HG02798 (cell line): ENCODE results near the gene HABP4.

Source experiments
- ATAC-seq: cut with Tn5 transposase; IDR thresholded peaks from one replicate; pipeline ENCODE4 v1.9.1; 2021; ENCODE audit warnings: mild to moderate bottlenecking; ENCODE audit not compliant: unreplicated experiment, poor library complexity

The HABP4 gene

GRCh38 chr9:96467784-96468183, 17.8 kb downstream of the HABP4 start:
- no peak for ATAC-seq

GRCh38 chr9:96476013-96476412, 26.0 kb downstream of the HABP4 start:
- no peak for ATAC-seq

- no peak for ATAC-seq
Measured at GRCh38 chr9:96476591-96476990, 26.6 kb downstream of the HABP4 start.

- peak; percentile 84 for ATAC-seq
Measured at GRCh38 chr9:96478829-96479371, 28.9 kb downstream of the HABP4 start.

GRCh38 chr9:96480736-96481135, 30.8 kb downstream of the HABP4 start:
- ATAC-seq, result no peak

- ATAC-seq, result no peak
Measured at GRCh38 chr9:96482476-96482875, 32.5 kb downstream of the HABP4 start.

GRCh38 chr9:96483197-96483596, 33.2 kb downstream of the HABP4 start:
- no peak for ATAC-seq

- no peak for ATAC-seq
Measured at GRCh38 chr9:96483733-96484390, 33.9 kb downstream of the HABP4 start.

- peak; percentile 93 for ATAC-seq
Measured at GRCh38 chr9:96484521-96484931, 34.6 kb downstream of the HABP4 start.

- no peak for ATAC-seq
Measured at GRCh38 chr9:96485280-96485679, 35.3 kb downstream of the HABP4 start.

GRCh38 chr9:96486386-96487028, 36.5 kb downstream of the HABP4 start:
- ATAC-seq, result no peak

- no peak for ATAC-seq
Measured at GRCh38 chr9:96487029-96487396, 37.0 kb downstream of the HABP4 start.

GRCh38 chr9:96487949-96488348, 38.0 kb downstream of the HABP4 start:
- no peak for ATAC-seq

GRCh38 chr9:96489482-96489979, 39.6 kb downstream of the HABP4 start:
- no peak for ATAC-seq

GRCh38 chr9:96490534-96491078, 40.6 kb downstream of the HABP4 start:
- no peak for ATAC-seq

- ATAC-seq, result no peak
Measured at GRCh38 chr9:96491079-96491879, 41.3 kb downstream of the HABP4 start.

- ATAC-seq, result no peak
Measured at GRCh38 chr9:96491880-96492525, 42.0 kb downstream of the HABP4 start.

- no peak for ATAC-seq
Measured at GRCh38 chr9:96492993-96493531, 43.1 kb downstream of the HABP4 start.

GRCh38 chr9:96493757-96494156, 43.8 kb downstream of the HABP4 start:
- ATAC-seq, result no peak
